ENCODE measurements around the gene IFITM2.
"Not testable (repeated sequence)": the region's sequence is repeated elsewhere in the genome, so short reads cannot be mapped to it uniquely, and the experiment has no call there.

DNA sequence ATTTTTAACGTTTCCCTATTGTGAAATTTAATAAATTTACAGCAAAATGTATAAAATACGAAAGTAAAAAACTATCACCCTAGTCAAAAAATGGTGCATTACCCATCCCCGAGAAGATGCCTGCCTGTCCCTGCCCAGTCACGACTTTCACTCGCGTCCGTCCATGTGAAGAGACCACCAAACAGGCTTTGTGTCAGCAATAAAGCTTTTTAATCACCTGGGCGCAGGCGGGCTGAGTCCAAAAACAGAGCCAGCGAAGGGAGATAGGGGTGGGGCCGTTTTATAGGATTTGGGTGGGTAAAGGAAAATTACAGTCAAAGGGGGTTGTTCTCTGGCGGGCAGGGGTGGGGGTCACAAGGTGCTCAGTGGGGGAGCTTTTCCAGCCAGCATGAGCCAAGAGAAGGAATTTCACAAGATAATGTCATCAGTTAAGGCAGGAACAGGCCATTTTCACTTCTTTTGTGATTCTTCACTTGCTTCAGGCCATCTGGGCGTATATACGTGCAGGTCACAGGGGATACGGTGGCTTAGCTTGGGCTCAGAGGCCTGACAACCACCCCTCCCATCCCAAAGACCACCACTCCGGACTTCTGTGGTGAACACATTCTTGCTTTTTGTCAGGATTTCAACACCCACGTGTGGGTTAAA, 26.1 kb downstream of the IFITM2 start:
- TF ChIP-seq SUZ12 (IDR thresholded peaks at IDR 0.05); HDGF (IDR thresholded peaks at IDR 0.05; ENCODE audit: borderline replicate concordance); BHLHE40 (IDR thresholded peaks at IDR 0.05; ENCODE audit: borderline replicate concordance); ZNF384 (IDR thresholded peaks at IDR 0.05); CTBP1 (IDR thresholded peaks at IDR 0.05; ENCODE audit: borderline replicate concordance); FOXA1 (IDR thresholded peaks at IDR 0.05); SP1 (IDR thresholded peaks at IDR 0.05); ARNT (IDR thresholded peaks at IDR 0.05); L3MBTL2 (conservative IDR thresholded peaks at IDR 0.05): not testable (repeated sequence)

Data from HEK293T (cell line).